Hepatocyte (in vitro differentiated cells): ENCODE data around the gene LEPR.

Source experiments
- CTCF ChIP-seq: fragments of 200-600 bp; sonication (generic); IDR thresholded peaks from 2 replicates; pipeline ENCODE4 v1.5.1; 2016; ENCODE audit warnings: antibody characterized with exemption, mild to moderate bottlenecking; ENCODE audit not compliant: poor library complexity
- EZH2 ChIP-seq: fragments of 200-600 bp; sonication (generic); IDR thresholded peaks from 2 replicates; pipeline ENCODE4 v1.6.1; 2016; ENCODE audit warnings: antibody characterized with exemption, mild to moderate bottlenecking, borderline replicate concordance

GRCh38 chr1:65378247-65378946 lies 42.1 kb upstream of the LEPR start:
- TF ChIP-seq EZH2 (no peak), CTCF (no peak)
